ENCODE results near the gene KCNJ5. TPM values are rescaled to one million over a fixed set of nuclear protein-coding genes. Genes with fewer than 3 reads are reported as not detected.

KCNJ5 gene
- total RNA-seq, 1 donor from 2014 or later: not detected

GRCh38 chr11:128868841-128869671 is 22.1 kb upstream of the KCNJ5 start:
- Mint-ChIP-seq H3K36me3 (ENCODE audit: low read depth) (no peaks in the 10 kb centered on the region), H3K27me3 (peaks cover 10% of the 10 kb centered on the region), H3K27ac (no peak overlapping the region), H3K4me3 (no peak overlapping the region), H3K4me1 (no peaks in the 10 kb centered on the region), H3K9me3 (no peaks in the 10 kb centered on the region)
- ATAC-seq (ENCODE audit: low read depth) (no peak), DNase-seq (no peak)
- ChIA-PET POLR2A (interaction anchor here (0.5 kb wide), 1 partner anchor 830 kb away, joined by 4 read pairs; no protein-coding TSS in a partner anchor), CTCF (interaction anchor here (0.8 to 1.0 kb wide), 2 partner anchors 38 to 87 kb away, joined by 3 read pairs; no protein-coding TSS in a partner anchor)
- intact Hi-C loops (cut with micrococcal nuclease): no loop called here
- TF ChIP-seq, protein P1, sequence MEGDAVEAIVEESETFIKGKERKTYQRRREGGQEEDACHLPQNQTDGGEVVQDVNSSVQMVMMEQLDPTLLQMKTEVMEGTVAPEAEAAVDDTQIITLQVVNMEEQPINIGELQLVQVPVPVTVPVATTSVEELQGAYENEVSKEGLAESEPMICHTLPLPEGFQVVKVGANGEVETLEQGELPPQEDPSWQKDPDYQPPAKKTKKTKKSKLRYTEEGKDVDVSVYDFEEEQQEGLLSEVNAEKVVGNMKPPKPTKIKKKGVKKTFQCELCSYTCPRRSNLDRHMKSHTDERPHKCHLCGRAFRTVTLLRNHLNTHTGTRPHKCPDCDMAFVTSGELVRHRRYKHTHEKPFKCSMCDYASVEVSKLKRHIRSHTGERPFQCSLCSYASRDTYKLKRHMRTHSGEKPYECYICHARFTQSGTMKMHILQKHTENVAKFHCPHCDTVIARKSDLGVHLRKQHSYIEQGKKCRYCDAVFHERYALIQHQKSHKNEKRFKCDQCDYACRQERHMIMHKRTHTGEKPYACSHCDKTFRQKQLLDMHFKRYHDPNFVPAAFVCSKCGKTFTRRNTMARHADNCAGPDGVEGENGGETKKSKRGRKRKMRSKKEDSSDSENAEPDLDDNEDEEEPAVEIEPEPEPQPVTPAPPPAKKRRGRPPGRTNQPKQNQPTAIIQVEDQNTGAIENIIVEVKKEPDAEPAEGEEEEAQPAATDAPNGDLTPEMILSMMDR (IDR thresholded peaks at IDR 0.05): no peak

GRCh38 chr11:128871168-128871610 is 20.0 kb upstream of the KCNJ5 start:
- ChIA-PET CTCF (no interaction called here), POLR2A (no interaction called here)
- Mint-ChIP-seq H3K9me3 (no peaks in the 10 kb centered on the region), H3K27me3 (peaks cover 16% of the 10 kb centered on the region), H3K27ac (no peak overlapping the region), H3K4me3 (no peak overlapping the region), H3K36me3 (ENCODE audit: low read depth) (no peaks in the 10 kb centered on the region), H3K4me1 (no peaks in the 10 kb centered on the region)
- TF ChIP-seq, protein P1 (IDR thresholded peaks at IDR 0.05): no peak
- intact Hi-C loops (cut with micrococcal nuclease): no loop called here
- no peak for DNase-seq
- no peak for ATAC-seq (ENCODE audit: low read depth)

- no peaks in the 10 kb centered on the region for H3K36me3 Mint-ChIP-seq (ENCODE audit: low read depth)
- H3K27me3 Mint-ChIP-seq: peaks cover 21% of the 10 kb centered on the region
- no peaks in the 10 kb centered on the region for H3K4me1 Mint-ChIP-seq
- ChIA-PET POLR2A (no interaction called here), CTCF (no interaction called here)
- H3K4me3 Mint-ChIP-seq: no peak overlapping the region
- ATAC-seq (ENCODE audit: low read depth) (no peak), DNase-seq (no peak)
- H3K27ac Mint-ChIP-seq: no peak overlapping the region
- H3K9me3 Mint-ChIP-seq: no peaks in the 10 kb centered on the region
- intact Hi-C loops (cut with micrococcal nuclease): no loop called here
- TF ChIP-seq, protein P1 (IDR thresholded peaks at IDR 0.05): no peak
Observed at GRCh38 chr11:128872094-128872493, 19.1 kb upstream of the KCNJ5 start.

- Mint-ChIP-seq H3K36me3 (ENCODE audit: low read depth) (no peaks in the 10 kb centered on the region), H3K27ac (no peak overlapping the region), H3K4me3 (no peak overlapping the region), H3K9me3 (no peaks in the 10 kb centered on the region), H3K4me1 (no peaks in the 10 kb centered on the region), H3K27me3 (peaks cover 26% of the 10 kb centered on the region)
- CTCF ChIA-PET: no interaction called here
- POLR2A ChIA-PET: no interaction called here
- DNase-seq (no peak), ATAC-seq (ENCODE audit: low read depth) (no peak)
- intact Hi-C loops (cut with micrococcal nuclease): no loop called here
- TF ChIP-seq, protein P1 (IDR thresholded peaks at IDR 0.05): no peak
Observed at GRCh38 chr11:128872594-128872993, 18.6 kb upstream of the KCNJ5 start.

GRCh38 chr11:128874427-128874826 is 16.7 kb upstream of the KCNJ5 start:
- CTCF ChIA-PET: interaction anchor here (2.3 kb wide), 1 partner anchor 11 kb away, joined by 7 read pairs; no protein-coding TSS in a partner anchor
- POLR2A ChIA-PET: no interaction called here

More at GRCh38 chr11:128874427-128874826, 16.7 kb upstream of the KCNJ5 start:
- TF ChIP-seq, protein P1 (IDR thresholded peaks at IDR 0.05): no peak
- no peak for ATAC-seq (ENCODE audit: low read depth)
- Mint-ChIP-seq H3K4me3 (no peak overlapping the region), H3K27ac (no peak overlapping the region), H3K27me3 (peaks cover 36% of the 10 kb centered on the region), H3K4me1 (no peaks in the 10 kb centered on the region), H3K36me3 (ENCODE audit: low read depth) (no peaks in the 10 kb centered on the region), H3K9me3 (no peaks in the 10 kb centered on the region)
- intact Hi-C loops (cut with micrococcal nuclease): no loop called here
- DNase-seq: no peak
